ENCODE data around the gene HPSE2.
A peak's percentile ranks its signal among the peaks of the same experiment; 100 is the strongest.

HPSE2 gene

GRCh38 chr10:98414578-98414931 lies 821.1 kb downstream of the HPSE2 start:
- DNase-seq (ENCODE audit: low read depth), result no peak
- peak overlapping the region; percentile 78 for H3K4me3 ChIP-seq (ENCODE audit: low read depth, low read length)
- TF ChIP-seq CTCF (conservative IDR thresholded peaks at IDR 0.05; ENCODE audit: low read depth, low read length), result no peak

GRCh38 chr10:98411768-98412167 lies 823.9 kb downstream of the HPSE2 start:
- TF ChIP-seq CTCF (conservative IDR thresholded peaks at IDR 0.05; ENCODE audit: low read depth, low read length), result no peak
- DNase-seq (ENCODE audit: low read depth), result peak; percentile 26
- H3K4me3 ChIP-seq (ENCODE audit: low read depth, low read length), result no peak overlapping the region

- no peak for TF ChIP-seq CTCF (conservative IDR thresholded peaks at IDR 0.05; ENCODE audit: low read depth, low read length)
- no peak for DNase-seq (ENCODE audit: low read depth)
- no peak overlapping the region for H3K4me3 ChIP-seq (ENCODE audit: low read depth, low read length)
Measured at GRCh38 chr10:98411166-98411565, 824.5 kb downstream of the HPSE2 start.

GRCh38 chr10:98410759-98411158 lies 824.9 kb downstream of the HPSE2 start:
- TF ChIP-seq CTCF (conservative IDR thresholded peaks at IDR 0.05; ENCODE audit: low read depth, low read length), result no peak
- no peak overlapping the region for H3K4me3 ChIP-seq (ENCODE audit: low read depth, low read length)
- no peak for DNase-seq (ENCODE audit: low read depth)

GRCh38 chr10:98410135-98410743 lies 825.4 kb downstream of the HPSE2 start:
- no peak for TF ChIP-seq CTCF (conservative IDR thresholded peaks at IDR 0.05; ENCODE audit: low read depth, low read length)
- H3K4me3 ChIP-seq (ENCODE audit: low read depth, low read length), result no peak overlapping the region
- DNase-seq (ENCODE audit: low read depth), result no peak

- no peak for TF ChIP-seq CTCF (conservative IDR thresholded peaks at IDR 0.05; ENCODE audit: low read depth, low read length)
Measured at GRCh38 chr10:98408799-98409198, 826.9 kb downstream of the HPSE2 start.

GRCh38 chr10:98407744-98408241 lies 827.9 kb downstream of the HPSE2 start:
- TF ChIP-seq CTCF (conservative IDR thresholded peaks at IDR 0.05; ENCODE audit: low read depth, low read length), result no peak
- H3K4me3 ChIP-seq (ENCODE audit: low read depth, low read length), result no peak overlapping the region
- DNase-seq (ENCODE audit: low read depth), result no peak

More at GRCh38 chr10:98408799-98409198, 826.9 kb downstream of the HPSE2 start:
- H3K4me3 ChIP-seq (ENCODE audit: low read depth, low read length), result no peak overlapping the region
- no peak for DNase-seq (ENCODE audit: low read depth)
